SW 1271 (cell line): Measurements from ENCODE around the gene CSH1.
A peak's percentile ranks its signal among the peaks of the same experiment; 100 is the strongest.
"Not testable (repeated sequence)": the region's sequence is repeated elsewhere in the genome, so short reads cannot be mapped to it uniquely, and the experiment has no call there.

Experiments
- DNase-seq, 2 experiments: peaks; one replicate each; lab custom pipeline; 2025; lab: John Stamatoyannopoulos, UW

CSH1 gene

DNA sequence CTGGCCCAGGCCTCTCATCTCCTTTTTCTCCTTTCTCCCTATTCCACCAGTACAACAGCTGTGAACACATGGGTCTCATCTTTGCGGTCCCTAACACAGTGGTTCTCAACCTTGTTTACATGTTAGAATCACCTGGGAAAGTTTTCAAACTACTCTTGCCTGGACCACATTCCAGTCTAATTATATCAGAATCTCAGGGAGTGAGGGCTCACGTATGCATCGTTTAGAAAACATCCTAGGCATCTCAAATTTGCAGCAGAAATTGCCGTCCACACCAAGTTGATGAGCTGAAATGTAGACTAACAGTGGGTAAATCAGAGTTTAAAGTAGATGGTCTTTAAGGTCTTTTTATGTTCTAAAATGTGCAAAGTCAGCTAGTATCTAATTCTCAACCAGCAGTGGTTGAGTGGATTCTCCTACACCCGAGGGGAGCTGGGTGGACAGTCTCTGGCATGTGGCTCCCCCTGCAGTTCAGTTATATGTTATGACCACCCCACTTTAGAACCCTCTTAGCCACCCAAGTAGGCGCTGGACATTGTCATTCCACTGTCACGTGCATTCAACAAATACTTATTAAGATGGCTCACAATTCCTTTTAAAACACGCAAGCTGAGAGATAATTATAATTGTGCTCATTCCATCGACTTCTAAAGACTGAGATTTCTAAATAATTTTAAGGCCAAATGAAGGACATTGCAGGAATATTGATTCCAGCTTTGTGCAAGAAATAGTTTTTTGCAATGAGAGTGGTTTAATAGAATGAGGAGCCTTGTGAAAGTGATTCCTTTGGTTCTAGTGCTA, 26.7 kb downstream of the CSH1 start:
- not testable (repeated sequence) for DNase-seq

DNA sequence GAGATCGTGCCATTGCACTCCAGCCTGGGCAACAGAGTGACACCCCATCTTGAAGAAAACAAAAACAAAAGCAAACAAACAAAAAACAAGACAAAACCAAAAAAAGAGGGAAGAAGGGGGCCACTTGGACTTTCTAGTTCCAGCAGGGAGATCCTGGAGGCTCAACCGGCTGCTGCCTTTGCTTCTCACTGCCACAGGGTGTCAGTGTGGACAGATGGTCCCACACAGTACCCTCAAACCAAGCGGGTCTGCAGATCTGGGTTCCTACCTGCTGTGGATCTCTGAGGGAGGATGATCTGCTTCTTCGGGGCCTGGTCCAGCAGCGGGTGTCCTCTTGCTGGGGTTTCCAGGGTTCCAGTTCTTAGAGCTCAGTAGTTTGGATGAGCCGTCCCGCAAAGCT, 29.7 kb downstream of the CSH1 start:
- not testable (repeated sequence) for DNase-seq

DNA sequence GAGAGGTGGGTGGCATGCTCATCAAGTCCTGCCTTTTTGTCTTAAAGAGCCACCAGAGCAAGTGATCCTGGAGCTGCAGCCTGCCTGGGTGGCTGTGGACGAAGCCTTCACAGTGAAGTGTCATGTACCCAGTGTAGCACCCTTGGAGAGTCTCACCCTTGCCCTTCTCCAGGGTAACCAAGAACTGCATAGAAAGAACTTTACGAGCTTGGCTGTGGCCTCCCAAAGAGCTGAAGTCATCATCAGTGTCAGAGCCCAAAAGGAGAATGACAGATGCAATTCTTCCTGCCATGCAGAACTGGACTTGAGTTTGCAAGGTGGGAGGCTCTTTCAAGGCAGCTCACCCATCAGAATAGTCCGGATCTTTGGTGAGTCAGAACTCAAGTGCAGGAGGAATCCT, 37.1 kb downstream of the CSH1 start:
- no peak for DNase-seq

DNA sequence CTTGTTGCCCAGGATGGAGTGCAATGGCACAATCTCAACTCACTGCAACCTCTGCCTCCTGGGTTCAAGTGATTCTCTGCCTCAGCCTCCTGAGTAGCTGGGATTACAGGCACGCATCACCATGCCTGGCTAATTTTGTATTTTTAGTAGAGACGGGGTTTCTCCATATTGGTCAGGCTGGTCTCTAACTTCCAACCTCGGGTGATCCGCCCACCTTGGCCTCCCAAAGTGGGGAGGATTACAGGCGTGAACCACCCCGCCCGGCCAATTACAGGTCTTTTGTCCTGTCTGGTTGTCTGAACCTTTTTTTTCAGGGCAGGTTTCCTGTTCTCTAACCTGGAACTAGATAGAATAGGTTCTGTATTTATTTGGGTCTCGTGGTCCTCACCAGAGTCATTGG, 39.9 kb downstream of the CSH1 start:
- DNase-seq, result not testable (repeated sequence)

DNA sequence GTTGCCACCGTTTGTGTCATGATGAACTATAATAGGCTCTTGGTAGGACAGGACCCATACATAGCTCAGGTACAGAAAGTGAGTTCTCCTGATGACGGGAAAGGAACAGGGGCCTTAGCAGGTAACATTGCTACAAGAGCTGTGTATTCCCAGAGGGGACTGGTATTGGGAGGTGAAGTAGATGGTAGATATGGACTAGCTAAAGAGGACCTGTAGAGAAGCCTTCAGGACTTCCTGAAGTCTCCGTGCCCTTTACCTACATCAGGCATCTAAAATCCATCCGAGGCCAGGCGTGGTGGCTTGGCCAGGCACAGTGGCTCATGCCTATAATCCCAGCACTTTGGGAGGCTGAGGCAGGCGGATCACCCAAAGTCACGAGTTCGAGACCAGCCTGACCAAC, 41.2 kb downstream of the CSH1 start:
- no peak for DNase-seq

GRCh38 chr17:63854709-63855108, 41.7 kb downstream of the CSH1 start:
- no peak for DNase-seq

- DNase-seq, result no peak
Measured at GRCh38 chr17:63853260-63853659, 43.1 kb downstream of the CSH1 start.

DNA sequence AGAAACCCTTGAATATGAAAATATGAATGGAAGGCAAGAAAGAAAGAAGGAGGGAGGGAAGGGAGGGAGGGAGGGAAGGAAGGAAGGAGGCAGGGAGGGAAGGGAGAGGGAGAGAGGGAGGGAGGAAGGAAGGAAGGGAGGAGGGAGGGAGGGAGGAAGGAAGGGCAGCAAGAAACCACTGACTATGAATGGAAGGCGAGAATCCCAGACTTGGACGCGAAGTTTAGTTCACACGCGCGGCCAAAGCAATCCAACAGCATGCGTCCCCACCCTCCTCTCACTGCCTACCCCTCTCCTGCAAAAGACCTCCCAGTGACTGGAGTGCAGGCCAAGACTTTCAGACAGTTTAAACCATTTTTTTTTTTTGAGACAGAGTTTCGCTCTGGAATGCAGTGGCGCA, 46.0 kb downstream of the CSH1 start:
- no peak for DNase-seq

GRCh38 chr17:63848834-63849689, 47.3 kb downstream of the CSH1 start:
- DNase-seq, result peak; percentile 67 to 92

DNA sequence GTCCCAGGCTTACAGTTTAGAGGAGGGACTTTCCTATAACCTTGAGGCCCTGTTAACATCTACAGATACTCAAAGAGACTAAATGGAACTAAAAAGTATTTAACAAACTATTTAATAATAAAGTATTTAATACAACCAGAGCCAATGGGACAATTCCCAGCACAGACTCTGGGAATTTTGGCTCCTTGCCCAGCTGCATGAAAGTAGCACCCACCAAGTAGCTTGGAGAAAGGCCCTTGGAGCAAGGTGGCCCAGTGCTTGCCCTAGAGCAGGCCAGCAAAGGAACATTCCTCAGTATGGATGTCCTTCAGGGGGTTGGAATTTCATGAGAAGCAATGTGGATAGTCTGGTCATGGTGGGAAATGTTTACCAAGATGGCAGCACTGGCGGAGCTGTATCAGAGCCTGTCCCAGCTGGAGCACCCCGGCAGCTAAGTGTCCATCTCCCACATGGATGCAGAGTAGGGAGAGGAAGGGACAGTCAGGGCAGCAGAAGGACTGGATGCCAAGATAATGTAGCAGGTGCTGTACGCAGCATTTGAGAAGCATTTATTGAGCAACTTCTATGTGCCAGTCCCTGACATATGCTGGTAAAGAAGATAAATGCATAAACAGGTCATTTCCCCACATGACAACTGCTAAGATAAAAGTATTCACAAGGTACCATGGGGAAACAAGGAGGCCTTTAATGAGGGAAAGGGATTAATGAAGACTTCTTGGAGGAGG, 48.7 kb downstream of the CSH1 start:
- DNase-seq, result no peak

DNA sequence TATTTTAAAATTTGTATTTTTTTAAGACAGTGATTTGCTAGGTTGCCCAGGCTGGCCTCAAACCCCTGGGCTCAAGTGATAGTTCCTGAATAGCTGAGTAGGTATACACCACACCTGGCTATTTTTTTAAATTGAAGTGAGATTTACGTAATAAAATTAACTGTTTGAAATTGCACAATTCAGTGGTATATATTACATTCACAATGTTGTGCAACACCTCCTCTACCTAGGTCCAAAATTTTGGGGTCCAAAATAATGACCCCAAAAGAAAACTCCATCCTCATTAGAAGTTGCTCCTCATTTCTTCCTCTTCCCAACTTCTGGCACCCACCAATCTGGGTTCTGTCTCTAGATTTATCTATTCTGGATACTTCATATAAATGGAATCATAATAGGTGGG, 50.9 kb downstream of the CSH1 start:
- no peak for DNase-seq
